Ishikawa (cell line): ENCODE data around the gene LMO3.

Experiments
- CEBPB ChIP-seq: IDR thresholded peaks from 2 replicates; pipeline ENCODE4 v1.6.1; 2012
- CREB1 ChIP-seq: IDR thresholded peaks from 2 replicates; pipeline ENCODE4 v1.6.1; 2012; ENCODE audit warnings: low read depth
- EGR1 ChIP-seq: IDR thresholded peaks from 2 replicates; pipeline ENCODE4 v1.6.1; 2012
- EP300 ChIP-seq: IDR thresholded peaks from 2 replicates; pipeline ENCODE4 v1.6.1; 2012; ENCODE audit warnings: borderline replicate concordance
- FOXM1 ChIP-seq: IDR thresholded peaks from 2 replicates; pipeline ENCODE4 v1.6.1; 2012; ENCODE audit warnings: low read depth, borderline replicate concordance
- NFIC ChIP-seq: IDR thresholded peaks from 2 replicates; pipeline ENCODE4 v1.6.1; 2012
- RAD21 ChIP-seq: IDR thresholded peaks from 2 replicates; pipeline ENCODE4 v1.6.1; 2012; ENCODE audit warnings: low read depth
- TAF1 ChIP-seq: IDR thresholded peaks from 2 replicates; pipeline ENCODE4 v1.6.1; 2012; ENCODE audit warnings: low read depth, mild to moderate bottlenecking
- TCF12 ChIP-seq: IDR thresholded peaks from 2 replicates; pipeline ENCODE4 v1.6.1; 2012; ENCODE audit warnings: low read depth
- TEAD4 ChIP-seq: IDR thresholded peaks from 2 replicates; pipeline ENCODE4 v1.6.1; 2012
- USF1 ChIP-seq: IDR thresholded peaks from 2 replicates; pipeline ENCODE4 v1.6.1; 2012
- YY1 ChIP-seq: IDR thresholded peaks from 2 replicates; pipeline ENCODE4 v1.6.1; 2012; ENCODE audit warnings: low read depth
- ZBTB7A ChIP-seq: IDR thresholded peaks from 2 replicates; pipeline ENCODE4 v1.6.1; 2012; ENCODE audit warnings: low read depth
- TF ChIP-seq, protein P1 (sequence below): IDR thresholded peaks from 2 replicates; pipeline ENCODE4 v1.6.1; 2012
- TF ChIP-seq, protein P2 (sequence below): IDR thresholded peaks from 2 replicates; pipeline ENCODE4 v1.6.1; 2012; ENCODE audit warnings: low read depth, mild to moderate bottlenecking

The LMO3 gene

GRCh38 chr12:16622338-16622737 is 16.4 kb upstream of the LMO3 start:
- TF ChIP-seq EGR1 = no peak
- no peak for TF ChIP-seq TCF12
- TF ChIP-seq USF1 = no peak
- no peak for TF ChIP-seq ZBTB7A
- no peak for TF ChIP-seq CEBPB
- no peak for TF ChIP-seq TEAD4
- no peak for TF ChIP-seq EP300
- TF ChIP-seq YY1 = no peak
- TF ChIP-seq, protein P1, sequence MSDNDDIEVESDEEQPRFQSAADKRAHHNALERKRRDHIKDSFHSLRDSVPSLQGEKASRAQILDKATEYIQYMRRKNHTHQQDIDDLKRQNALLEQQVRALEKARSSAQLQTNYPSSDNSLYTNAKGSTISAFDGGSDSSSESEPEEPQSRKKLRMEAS = no peak
- no peak for TF ChIP-seq NFIC
- TF ChIP-seq, protein P2, sequence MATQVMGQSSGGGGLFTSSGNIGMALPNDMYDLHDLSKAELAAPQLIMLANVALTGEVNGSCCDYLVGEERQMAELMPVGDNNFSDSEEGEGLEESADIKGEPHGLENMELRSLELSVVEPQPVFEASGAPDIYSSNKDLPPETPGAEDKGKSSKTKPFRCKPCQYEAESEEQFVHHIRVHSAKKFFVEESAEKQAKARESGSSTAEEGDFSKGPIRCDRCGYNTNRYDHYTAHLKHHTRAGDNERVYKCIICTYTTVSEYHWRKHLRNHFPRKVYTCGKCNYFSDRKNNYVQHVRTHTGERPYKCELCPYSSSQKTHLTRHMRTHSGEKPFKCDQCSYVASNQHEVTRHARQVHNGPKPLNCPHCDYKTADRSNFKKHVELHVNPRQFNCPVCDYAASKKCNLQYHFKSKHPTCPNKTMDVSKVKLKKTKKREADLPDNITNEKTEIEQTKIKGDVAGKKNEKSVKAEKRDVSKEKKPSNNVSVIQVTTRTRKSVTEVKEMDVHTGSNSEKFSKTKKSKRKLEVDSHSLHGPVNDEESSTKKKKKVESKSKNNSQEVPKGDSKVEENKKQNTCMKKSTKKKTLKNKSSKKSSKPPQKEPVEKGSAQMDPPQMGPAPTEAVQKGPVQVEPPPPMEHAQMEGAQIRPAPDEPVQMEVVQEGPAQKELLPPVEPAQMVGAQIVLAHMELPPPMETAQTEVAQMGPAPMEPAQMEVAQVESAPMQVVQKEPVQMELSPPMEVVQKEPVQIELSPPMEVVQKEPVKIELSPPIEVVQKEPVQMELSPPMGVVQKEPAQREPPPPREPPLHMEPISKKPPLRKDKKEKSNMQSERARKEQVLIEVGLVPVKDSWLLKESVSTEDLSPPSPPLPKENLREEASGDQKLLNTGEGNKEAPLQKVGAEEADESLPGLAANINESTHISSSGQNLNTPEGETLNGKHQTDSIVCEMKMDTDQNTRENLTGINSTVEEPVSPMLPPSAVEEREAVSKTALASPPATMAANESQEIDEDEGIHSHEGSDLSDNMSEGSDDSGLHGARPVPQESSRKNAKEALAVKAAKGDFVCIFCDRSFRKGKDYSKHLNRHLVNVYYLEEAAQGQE = no peak
- no peak for TF ChIP-seq CREB1
- no peak for TF ChIP-seq TAF1
- no peak for TF ChIP-seq RAD21
- no peak for TF ChIP-seq FOXM1

- TF ChIP-seq CEBPB (no peak), NFIC (no peak), ZBTB7A (no peak), CREB1 (no peak), RAD21 (no peak), TCF12 (no peak), EP300 (no peak), YY1 (no peak), FOXM1 (no peak), TEAD4 (no peak)
- TF ChIP-seq, protein P2 = no peak
- TF ChIP-seq, protein P1 = no peak
Measured at GRCh38 chr12:16619537-16619936, 13.6 kb upstream of the LMO3 start.

DNA sequence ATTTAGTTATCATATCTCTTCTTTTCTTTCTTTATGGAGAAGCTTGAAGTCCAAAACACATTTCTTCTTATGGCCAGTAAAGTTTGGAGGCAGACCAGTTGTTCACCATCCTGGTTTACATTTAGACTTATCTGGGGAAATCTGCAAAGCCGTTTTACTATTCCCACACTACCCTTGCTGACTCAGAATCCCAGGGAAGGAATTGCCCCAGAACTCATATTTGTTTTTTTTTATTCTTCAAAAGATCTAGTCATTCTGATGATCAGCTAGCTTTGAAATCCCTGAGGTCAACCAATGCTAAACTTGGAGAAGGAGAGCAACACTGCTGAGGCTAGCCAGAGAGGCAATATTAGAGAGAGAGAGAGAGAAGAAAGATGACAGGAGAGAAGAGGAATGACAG is 12.3 kb upstream of the LMO3 start:
- TF ChIP-seq, protein P2 = no peak
- TF ChIP-seq, protein P1 = no peak

- no peak for TF ChIP-seq CEBPB
- TF ChIP-seq USF1 = no peak
Measured at GRCh38 chr12:16613199-16613598, 7.2 kb upstream of the LMO3 start.

GRCh38 chr12:16612647-16613046 is 6.7 kb upstream of the LMO3 start:
- TF ChIP-seq ZBTB7A (no peak), RAD21 (no peak), TEAD4 (no peak)
